HG02884 (cell line): ENCODE results near the gene SPRY1.

ENCODE experiments used
- ATAC-seq: cut with Tn5 transposase; IDR thresholded peaks from one replicate; pipeline ENCODE4 v1.9.1; 2021; ENCODE audit warnings: mild to moderate bottlenecking, moderate library complexity; ENCODE audit not compliant: unreplicated experiment

The SPRY1 gene

GRCh38 chr4:123435246-123436113, 38.9 kb downstream of the SPRY1 start:
- no peak for ATAC-seq

GRCh38 chr4:123438031-123438430, 41.4 kb downstream of the SPRY1 start:
- ATAC-seq = no peak

- ATAC-seq = peak; percentile 65
These were observed 47.0 kb downstream of the SPRY1 start for GRCh38 chr4:123443401-123444289.

GRCh38 chr4:123444290-123444731, 47.7 kb downstream of the SPRY1 start:
- peak; percentile 75 for ATAC-seq

- no peak for ATAC-seq
These were observed 50.4 kb downstream of the SPRY1 start for GRCh38 chr4:123446865-123447474.

GRCh38 chr4:123449362-123449761, 52.8 kb downstream of the SPRY1 start:
- no peak for ATAC-seq

- peak; percentile 87 for ATAC-seq
These were observed 53.2 kb downstream of the SPRY1 start for GRCh38 chr4:123449780-123450179.

GRCh38 chr4:123450393-123450792, 53.8 kb downstream of the SPRY1 start:
- no peak for ATAC-seq

GRCh38 chr4:123452616-123453015, 56.0 kb downstream of the SPRY1 start:
- ATAC-seq = no peak

- ATAC-seq = no peak
These were observed 56.6 kb downstream of the SPRY1 start for GRCh38 chr4:123453061-123453680.
